Measurements from ENCODE around the gene ZSCAN4. TPM values are rescaled to one million over a fixed set of nuclear protein-coding genes. Genes with fewer than 3 reads are reported as not detected.

The ZSCAN4 gene
- total and polyA plus RNA-seq, 11 donors: 0.03 to 0.14 (median 0.11) TPM; not detected in 8

- intact Hi-C loops (cut with DNase I): no loop called here
- H3K9me3 ChIP-seq: peaks cover 0 to 88% (median 1%) of the 10 kb centered on the region in 12 donors
- peak within 1 kb of the TSS; percentile 43 to 91 (median 67) for H3K4me3 ChIP-seq
- DNase-seq: peak in 4 of 5 donors; percentile 45 to 61 (median 56)
- H3K4me1 ChIP-seq: peaks cover 0 to 39% (median 14%) of the 10 kb centered on the region in 12 donors
- no peak for TF ChIP-seq POLR2A (IDR thresholded peaks at IDR 0.05)
- peaks cover 0 to 31% (median 5%) of the 10 kb centered on the region in 9 donors for H3K36me3 ChIP-seq
- peak within 1 kb of the TSS; percentile 77 to 93 (median 84) for H3K27ac ChIP-seq
- WGBS, 4 donors: 1 to 2% (median 2%) methylated on average over 34 to 53 of the region's 53 CpGs
- H3K27me3 ChIP-seq: no peaks in the 10 kb centered on the region
- ATAC-seq: peak; percentile 40 to 90 (median 78)
These were observed 40.1 kb downstream of the ZSCAN4 start, which contains the start of gene ZNF154 for GRCh38 chr19:57708641-57709361. Gene ZNF154 (minus strand): TSS chr19:57709204. CDS start chr19:57708971, 233 bp downstream.

- WGBS, 4 donors: 69 to 80% (median 72%) methylated on average over 15 of the region's 15 CpGs
- no peaks in the 10 kb centered on the region for H3K27me3 ChIP-seq
- H3K4me1 ChIP-seq: peaks cover 0 to 39% (median 14%) of the 10 kb centered on the region in 12 donors
- H3K4me3 ChIP-seq: peak overlapping the region in 8 of 12 donors; percentile 43 to 91 (median 71)
- intact Hi-C loops (cut with DNase I): no loop called here
- H3K36me3 ChIP-seq: peaks cover 0 to 31% (median 0%) of the 10 kb centered on the region in 9 donors
- no peak for ATAC-seq
- peaks cover 0 to 83% (median 3%) of the 10 kb centered on the region in 12 donors for H3K9me3 ChIP-seq
- TF ChIP-seq CTCF (IDR thresholded peaks at IDR 0.05): no peak
- TF ChIP-seq POLR2A (IDR thresholded peaks at IDR 0.05): no peak
- DNase-seq: no peak
- peak overlapping the region in 9 of 12 donors; percentile 18 to 92 (median 85) for H3K27ac ChIP-seq
These were observed 40.9 kb downstream of the ZSCAN4 start for GRCh38 chr19:57709616-57710015.

- H3K4me3 ChIP-seq: no peak overlapping the region
These were observed 43.5 kb downstream of the ZSCAN4 start for GRCh38 chr19:57712222-57712621.

GRCh38 chr19:57719424-57719823 is 50.7 kb downstream of the ZSCAN4 start:
- ATAC-seq (no peak), DNase-seq (no peak)
- intact Hi-C loops (cut with DNase I): no loop called here
- Histone ChIP-seq H3K27me3 (no peaks in the 10 kb centered on the region), H3K4me3 (no peak overlapping the region), H3K9me3 (peaks cover 0 to 94% (median 36%) of the 10 kb centered on the region in 12 donors), H3K36me3 (peaks cover 6 to 55% (median 37%) of the 10 kb centered on the region in 9 donors), H3K27ac (no peak overlapping the region), H3K4me1 (no peaks in the 10 kb centered on the region)
- TF ChIP-seq POLR2A (IDR thresholded peaks at IDR 0.05) (no peak), CTCF (IDR thresholded peaks at IDR 0.05) (no peak)

More at GRCh38 chr19:57712222-57712621, 43.5 kb downstream of the ZSCAN4 start:
- DNase-seq (no peak), ATAC-seq (no peak)
- Histone ChIP-seq H3K27me3 (no peaks in the 10 kb centered on the region), H3K27ac (no peak overlapping the region), H3K36me3 (peaks cover 0 to 16% (median 0%) of the 10 kb centered on the region in 9 donors), H3K9me3 (peaks cover 0 to 73% (median 6%) of the 10 kb centered on the region in 12 donors), H3K4me1 (peaks cover 0 to 32% (median 9%) of the 10 kb centered on the region in 12 donors)
- TF ChIP-seq POLR2A (IDR thresholded peaks at IDR 0.05) (no peak), CTCF (IDR thresholded peaks at IDR 0.05) (no peak)
- intact Hi-C loops (cut with DNase I): no loop called here
- 51 to 71% (median 63%) methylated on average over 1 of the region's 1 CpG for WGBS, 4 donors

All from heart left ventricle (tissue), 16 donors.